Panc1 (cell line): ENCODE data around the gene STK16.

ENCODE experiments used
- CTCF ChIP-seq: fragments of 450-650 bp; IDR thresholded peaks from 2 replicates; pipeline ENCODE4 v1.5.1; 2017; ENCODE audit warnings: mild to moderate bottlenecking
- POLR2AphosphoS5 ChIP-seq: IDR thresholded peaks from 2 replicates; pipeline ENCODE4 v1.6.1; 2012; ENCODE audit warnings: mild to moderate bottlenecking, low read depth, low read length, moderate library complexity
- REST ChIP-seq, 2 experiments: IDR thresholded peaks; 2 replicates each; pipeline ENCODE4 v1.6.1; 2011 to 2012; ENCODE audit warnings: low read depth in 2 of 2, control low read depth in 1 of 2, low read length in 1 of 2, mild to moderate bottlenecking in 1 of 2, moderate library complexity in 1 of 2; ENCODE audit not compliant: insufficient read depth in 1 of 2

GRCh38 chr2:219206328-219207133 lies 38.7 kb upstream of the STK16 start, which contains the start of gene ZFAND2B:
- no peak for TF ChIP-seq CTCF
- peak; percentile 98 for TF ChIP-seq POLR2AphosphoS5
- TF ChIP-seq REST (IDR thresholded peaks at IDR 0.05; ENCODE audit: insufficient read depth in 1 of 2, low read depth in 2 of 2, low read length in 1 of 2), result no peak
